Panc1 (cell line): Measurements from ENCODE around the gene ZBTB34. TPM values are rescaled to one million over a fixed set of nuclear protein-coding genes. Genes with fewer than 3 reads are reported as not detected.

ENCODE experiments used
- ATAC-seq: fragments of 200-7000 bp; cut with Tn5 transposase; 2 replicates; pipeline ENCODE4 v1.9.1; 2020; ENCODE audit warnings: mild to moderate bottlenecking, moderate library complexity
- BruUV-seq: library from RNA; stranded (reverse); fragments of 400-500 nt; replicated peaks from 2 replicates; lab custom pipeline; 2021; lab: Mats Ljungman, UMichigan
- CTCF ChIA-PET: fragments of 300-600 bp; sonication (Branson Sonifier 250); formaldehyde crosslinking; loops from one replicate; lab custom pipeline; 2022; ENCODE audit warnings: antibody characterized with exemption; lab: Charles Lee
- POLR2A ChIA-PET: fragments of 300-600 bp; sonication (Branson Sonifier 250); formaldehyde crosslinking; loops from one replicate; lab custom pipeline; 2022; ENCODE audit warnings: antibody characterized with exemption; lab: Charles Lee
- DNase-seq: peaks from one replicate; pipeline ENCODE4 v3.0.0-alpha.2; 2010; ENCODE audit warnings: low read depth, low spot score
- H3K27ac ChIP-seq: 2 replicates; pipeline ENCODE4 v1.5.1; 2011; ENCODE audit warnings: mild to moderate bottlenecking, low read length, inconsistent platforms
- H3K27me3 ChIP-seq: fragments of 200-500 bp; sonication (Bioruptor generic); 2 replicates; pipeline ENCODE4 v1.6.0; 2014; ENCODE audit warnings: low read length, inconsistent platforms; ENCODE audit not compliant: control insufficient read depth, insufficient read depth
- H3K36me3 ChIP-seq: fragments of 200-500 bp; sonication (Bioruptor generic); 2 replicates; pipeline ENCODE4 v1.5.1; 2014; ENCODE audit warnings: inconsistent platforms, mild to moderate bottlenecking, low read length, moderate library complexity; ENCODE audit not compliant: control insufficient read depth, insufficient read depth
- H3K4me1 ChIP-seq: 2 replicates; pipeline ENCODE4 v1.5.1; 2011; ENCODE audit warnings: inconsistent platforms, mild to moderate bottlenecking, low read length, moderate library complexity; ENCODE audit not compliant: control insufficient read depth, insufficient read depth
- H3K4me3 ChIP-seq, 2 experiments: 2 replicates each; pipeline ENCODE4 v1.5.1; 2011 to 2012; ENCODE audit warnings: low read depth in 2 of 2, low read length in 2 of 2, mild to moderate bottlenecking in 2 of 2, inconsistent platforms in 1 of 2, moderate library complexity in 1 of 2
- H3K9me3 ChIP-seq: fragments of 200-500 bp; sonication (Bioruptor generic); 2 replicates; pipeline ENCODE4 v1.5.1; 2014; ENCODE audit warnings: low read depth, mild to moderate bottlenecking, inconsistent platforms, low read length, moderate library complexity; ENCODE audit not compliant: control insufficient read depth, insufficient read depth
- CTCF ChIP-seq: fragments of 450-650 bp; IDR thresholded peaks from 2 replicates; pipeline ENCODE4 v1.5.1; 2017; ENCODE audit warnings: mild to moderate bottlenecking
- POLR2AphosphoS5 ChIP-seq: IDR thresholded peaks from 2 replicates; pipeline ENCODE4 v1.6.1; 2012; ENCODE audit warnings: mild to moderate bottlenecking, low read depth, low read length, moderate library complexity
- REST ChIP-seq, 2 experiments: IDR thresholded peaks; 2 replicates each; pipeline ENCODE4 v1.6.1; 2011 to 2012; ENCODE audit warnings: low read depth in 2 of 2, control low read depth in 1 of 2, low read length in 1 of 2, mild to moderate bottlenecking in 1 of 2, moderate library complexity in 1 of 2; ENCODE audit not compliant: insufficient read depth in 1 of 2
- SIN3A ChIP-seq: IDR thresholded peaks from 2 replicates; pipeline ENCODE4 v1.6.1; 2012; ENCODE audit warnings: low read depth, mild to moderate bottlenecking, low read length, moderate library complexity, borderline replicate concordance; ENCODE audit not compliant: insufficient read depth
- TCF7L2 ChIP-seq: IDR thresholded peaks from 2 replicates; pipeline ENCODE4 v1.6.1; 2011; ENCODE audit warnings: mild to moderate bottlenecking, low read depth, low read length, inconsistent platforms
- in situ Hi-C: cut with HindIII; loops from 2 replicates; pipeline ENCODE4 v1.10.0; 2016; ENCODE audit warnings: low sequenced_read_pairs, low pct_unique_long_range_greater_than_20kb
- intact Hi-C: fragments of 100-400 bp; cut with micrococcal nuclease; formaldehyde crosslinking; loops from one replicate; pipeline ENCODE4 v1.10.0; 2022; ENCODE audit not compliant: unreplicated experiment
- total RNA-seq: library from RNA; stranded (reverse); gene quantifications from one replicate; pipeline ENCODE4 v1.2.1, GENCODE V29; 2021; ENCODE audit not compliant: unreplicated experiment

The ZBTB34 gene
- total RNA-seq, 1 experiment from 2014 or later = 5.5 TPM

GRCh38 chr9:126902210-126902609, 41.8 kb downstream of the ZBTB34 start:
- DNase-seq = no peak
- POLR2A ChIA-PET = no interaction called here
- BruUV-seq = no TSS peak

GRCh38 chr9:126904586-126904985, 44.1 kb downstream of the ZBTB34 start:
- DNase-seq = no peak
- Histone ChIP-seq H3K4me3 (no peak overlapping the region), H3K27ac (no peak overlapping the region), H3K4me1 (no peaks in the 10 kb centered on the region), H3K27me3 (no peaks in the 10 kb centered on the region), H3K9me3 (no peaks in the 10 kb centered on the region), H3K36me3 (no peaks in the 10 kb centered on the region)
- intact Hi-C loops = no loop called here
- ChIA-PET CTCF (no interaction called here), POLR2A (no interaction called here)
- no peak for ATAC-seq
- in situ Hi-C loops = no loop called here
- no peak for TF ChIP-seq CTCF
- no peak for TF ChIP-seq SIN3A
- TF ChIP-seq POLR2AphosphoS5 = no peak
- no peak for TF ChIP-seq REST (IDR thresholded peaks at IDR 0.05; ENCODE audit: insufficient read depth in 1 of 2, low read depth in 2 of 2, low read length in 1 of 2)
- no peak for TF ChIP-seq TCF7L2
- BruUV-seq = no TSS peak

More at GRCh38 chr9:126902210-126902609, 41.8 kb downstream of the ZBTB34 start:
- Histone ChIP-seq H3K36me3 (no peaks in the 10 kb centered on the region), H3K9me3 (no peaks in the 10 kb centered on the region), H3K4me1 (no peaks in the 10 kb centered on the region), H3K4me3 (no peak overlapping the region), H3K27me3 (no peaks in the 10 kb centered on the region), H3K27ac (no peak overlapping the region)
- TF ChIP-seq SIN3A = no peak
- no peak for TF ChIP-seq POLR2AphosphoS5
- no peak for TF ChIP-seq REST (IDR thresholded peaks at IDR 0.05; ENCODE audit: insufficient read depth in 1 of 2, low read depth in 2 of 2, low read length in 1 of 2)
- no peak for TF ChIP-seq CTCF
- TF ChIP-seq TCF7L2 = no peak
- no peak for ATAC-seq
- in situ Hi-C loops (no loop called here), intact Hi-C loops (no loop called here)
- CTCF ChIA-PET = no interaction called here
